Ectodermal cell (in vitro differentiated cells): ENCODE measurements around the gene E2F7.

ENCODE experiments used
- H3K27ac ChIP-seq: 2 replicates; pipeline ENCODE4 v1.7.0; 2013; ENCODE audit warnings: mild to moderate bottlenecking, low read depth, low read length; ENCODE audit not compliant: insufficient read depth, poor library complexity, severe bottlenecking
- H3K27me3 ChIP-seq: 2 replicates; pipeline ENCODE4 v1.7.0; 2013; ENCODE audit warnings: mild to moderate bottlenecking, low read length; ENCODE audit not compliant: insufficient read depth, control insufficient read depth, poor library complexity, severe bottlenecking
- H3K36me3 ChIP-seq: one replicate; pipeline ENCODE4 v1.7.0; 2013; ENCODE audit warnings: low read length; ENCODE audit not compliant: control insufficient read depth, insufficient read depth
- H3K4me1 ChIP-seq: one replicate; pipeline ENCODE4 v1.7.0; 2013; ENCODE audit warnings: low read length; ENCODE audit not compliant: control insufficient read depth, insufficient read depth
- H3K4me3 ChIP-seq: 2 replicates; pipeline ENCODE4 v1.7.0; 2013; ENCODE audit warnings: low read depth, low read length, control low read depth; ENCODE audit not compliant: insufficient read depth
- H3K9me3 ChIP-seq: 2 replicates; pipeline ENCODE4 v1.7.0; 2013; ENCODE audit warnings: mild to moderate bottlenecking, low read length, moderate library complexity; ENCODE audit not compliant: control insufficient read depth
- WGBS, 2 experiments: methylation state at CpG; one replicate each; pipeline ENCODE4 v1.1.7; 2013; ENCODE audit warnings: missing lambda C conversion rate in 2 of 2; 5-methylcytosine and 5-hydroxymethylcytosine counted together

The E2F7 gene

GRCh38 chr12:77049767-77050353, 15.5 kb downstream of the E2F7 start:
- Histone ChIP-seq H3K27me3 (no peaks in the 10 kb centered on the region), H3K4me3 (no peak overlapping the region), H3K4me1 (no peaks in the 10 kb centered on the region), H3K36me3 (peaks cover 26% of the 10 kb centered on the region), H3K27ac (no peak overlapping the region), H3K9me3 (no peaks in the 10 kb centered on the region)
- 77 to 78% methylated on average over 1 to 3 of the region's 4 CpGs for WGBS, 2 experiments

- no peaks in the 10 kb centered on the region for H3K27me3 ChIP-seq
- H3K4me3 ChIP-seq, result no peak overlapping the region
- H3K9me3 ChIP-seq, result no peaks in the 10 kb centered on the region
- H3K36me3 ChIP-seq, result peaks cover 44% of the 10 kb centered on the region
- no peak overlapping the region for H3K27ac ChIP-seq
- H3K4me1 ChIP-seq, result no peaks in the 10 kb centered on the region
- WGBS, 2 experiments, result 93 to 98% methylated on average over 6 of the region's 6 CpGs
These were observed 17.8 kb downstream of the E2F7 start for GRCh38 chr12:77047341-77048109.

GRCh38 chr12:77046468-77046867, 18.9 kb downstream of the E2F7 start:
- WGBS, 2 experiments, result 91 to 98% methylated on average over 4 to 5 of the region's 5 CpGs
- peaks cover 52% of the 10 kb centered on the region for H3K36me3 ChIP-seq

GRCh38 chr12:77045183-77045582, 20.2 kb downstream of the E2F7 start:
- Histone ChIP-seq H3K4me3 (no peak overlapping the region), H3K27me3 (no peaks in the 10 kb centered on the region), H3K4me1 (no peaks in the 10 kb centered on the region), H3K9me3 (no peaks in the 10 kb centered on the region), H3K27ac (no peak overlapping the region), H3K36me3 (peaks cover 57% of the 10 kb centered on the region)
- WGBS, 2 experiments, result 98 to 100% methylated on average over 4 of the region's 6 CpGs

More at GRCh38 chr12:77046468-77046867, 18.9 kb downstream of the E2F7 start:
- H3K27ac ChIP-seq, result no peak overlapping the region
- H3K9me3 ChIP-seq, result no peaks in the 10 kb centered on the region
- H3K27me3 ChIP-seq, result no peaks in the 10 kb centered on the region
- no peak overlapping the region for H3K4me3 ChIP-seq
- H3K4me1 ChIP-seq, result no peaks in the 10 kb centered on the region

- H3K36me3 ChIP-seq, result peaks cover 62% of the 10 kb centered on the region
- H3K4me3 ChIP-seq, result no peak overlapping the region
- H3K27ac ChIP-seq, result no peak overlapping the region
- H3K4me1 ChIP-seq, result no peaks in the 10 kb centered on the region
- no peaks in the 10 kb centered on the region for H3K9me3 ChIP-seq
- 94 to 95% methylated on average over 1 of the region's 2 CpGs for whole genome bisulfite sequencing, 2 experiments
- no peaks in the 10 kb centered on the region for H3K27me3 ChIP-seq
These were observed 20.6 kb downstream of the E2F7 start for GRCh38 chr12:77044721-77045120.

- WGBS, 2 experiments, result 97 to 98% methylated on average over 8 of the region's 8 CpGs
- H3K9me3 ChIP-seq, result peaks cover 5% of the 10 kb centered on the region
- no peak overlapping the region for H3K27ac ChIP-seq
- no peaks in the 10 kb centered on the region for H3K27me3 ChIP-seq
- H3K4me1 ChIP-seq, result no peaks in the 10 kb centered on the region
- H3K36me3 ChIP-seq, result peaks cover 64% of the 10 kb centered on the region
- H3K4me3 ChIP-seq, result no peak overlapping the region
These were observed 22.5 kb downstream of the E2F7 start for GRCh38 chr12:77042833-77043232.

- 94 to 99% methylated on average over 2 to 4 of the region's 4 CpGs for WGBS, 2 experiments
- Histone ChIP-seq H3K4me1 (no peaks in the 10 kb centered on the region), H3K27ac (no peak overlapping the region), H3K4me3 (no peak overlapping the region), H3K9me3 (peaks cover 5% of the 10 kb centered on the region), H3K27me3 (no peaks in the 10 kb centered on the region), H3K36me3 (peaks cover 68% of the 10 kb centered on the region)
These were observed 25.1 kb downstream of the E2F7 start for GRCh38 chr12:77040231-77040630.

- WGBS, 2 experiments, result 70 to 94% methylated on average over 1 of the region's 1 CpG
- Histone ChIP-seq H3K27ac (no peak overlapping the region), H3K4me3 (no peak overlapping the region), H3K27me3 (no peaks in the 10 kb centered on the region), H3K9me3 (peaks cover 5% of the 10 kb centered on the region), H3K36me3 (peaks cover 58% of the 10 kb centered on the region), H3K4me1 (no peaks in the 10 kb centered on the region)
These were observed 30.1 kb downstream of the E2F7 start for GRCh38 chr12:77035226-77035625.

GRCh38 chr12:77033658-77034536, 31.5 kb downstream of the E2F7 start:
- Histone ChIP-seq H3K4me3 (no peak overlapping the region), H3K27me3 (no peaks in the 10 kb centered on the region), H3K27ac (no peak overlapping the region), H3K4me1 (no peaks in the 10 kb centered on the region), H3K9me3 (no peaks in the 10 kb centered on the region), H3K36me3 (peaks cover 58% of the 10 kb centered on the region)
- WGBS, 2 experiments, result 94% methylated on average over 7 to 8 of the region's 9 CpGs

- H3K36me3 ChIP-seq, result peaks cover 56% of the 10 kb centered on the region
- no peak overlapping the region for H3K4me3 ChIP-seq
- H3K27ac ChIP-seq, result no peak overlapping the region
- H3K9me3 ChIP-seq, result no peaks in the 10 kb centered on the region
- no peaks in the 10 kb centered on the region for H3K27me3 ChIP-seq
- H3K4me1 ChIP-seq, result no peaks in the 10 kb centered on the region
- 94 to 96% methylated on average over 2 of the region's 2 CpGs for WGBS, 2 experiments
These were observed 33.0 kb downstream of the E2F7 start for GRCh38 chr12:77032406-77032805.
